Measurements from ENCODE around the gene REXO5. TPM values are rescaled to one million over a fixed set of nuclear protein-coding genes. Genes with fewer than 3 reads are reported as not detected.

Gene REXO5
- total and polyA plus RNA-seq, 2 of the 13 experiments (the other 11 are each of a cell fraction or from before 2014, with no cell fraction given): 5.9 to 13.1 TPM

GRCh38 chr16:20806168-20807050 lies at the start of gene REXO5, which contains the start of gene ERI2 (continued):
- TF ChIP-seq ZNF510 (CRISPR knock-in tag; IDR thresholded peaks at IDR 0.05; ENCODE audit: low read depth) (peak; percentile 83; the same call in 1 of the 2 replicates), KLF9 (CRISPR knock-in tag; IDR thresholded peaks at IDR 0.05; ENCODE audit: low read depth) (peak; percentile 93), RAD51 (IDR thresholded peaks at IDR 0.05; ENCODE audit: borderline replicate concordance) (no peak), ZNF878 (CRISPR knock-in tag; IDR thresholded peaks at IDR 0.05) (peak; percentile 99), ZBTB39 (CRISPR knock-in tag; IDR thresholded peaks at IDR 0.05) (peak; percentile 88), ZNF10 (CRISPR knock-in tag; IDR thresholded peaks at IDR 0.05; ENCODE audit: borderline replicate concordance, low read depth) (no peak), THYN1 (CRISPR knock-in tag; IDR thresholded peaks at IDR 0.05; ENCODE audit: borderline replicate concordance, low read depth) (peak; percentile 93; the same call in 1 of the 2 replicates), ZBTB43 (CRISPR knock-in tag; conservative IDR thresholded peaks at IDR 0.05) (peak; percentile 71), KLF13 (CRISPR knock-in tag; IDR thresholded peaks at IDR 0.05) (no peak; the same call in none of the 2 replicates), ZNF687 (CRISPR knock-in tag; IDR thresholded peaks at IDR 0.05) (peak; percentile 99), ZNF142 (CRISPR knock-in tag; IDR thresholded peaks at IDR 0.05) (peak; percentile 70; the same call in 1 of the 2 replicates), GFI1 (CRISPR knock-in tag; IDR thresholded peaks at IDR 0.05; ENCODE audit: borderline replicate concordance) (peak; percentile 63), CHD2 (IDR thresholded peaks at IDR 0.05; ENCODE audit: low read depth, low read length) (peak; percentile 86), ZNF180 (CRISPR knock-in tag; IDR thresholded peaks at IDR 0.05; ENCODE audit: borderline replicate concordance, low read depth) (no peak; the same call in 1 of the 2 replicates)

All from HepG2 (cell line).